NCI-H460 (cell line): ENCODE results near the gene MAST3. TPM values are rescaled to one million over a fixed set of nuclear protein-coding genes. Genes with fewer than 3 reads are reported as not detected.
A peak's percentile ranks its signal among the peaks of the same experiment; 100 is the strongest.
"Not testable (repeated sequence)": the region's sequence is repeated elsewhere in the genome, so short reads cannot be mapped to it uniquely, and the experiment has no call there.

Experiments used
- DNase-seq: peaks from one replicate; pipeline ENCODE4 v3.0.0-alpha.2; 2016; ENCODE audit warnings: low read depth; ENCODE audit errors: extremely low read depth
- total RNA-seq: library from RNA; depleted of rRNA; stranded (reverse); fragments of >200 nt; shearing (Covaris generic); gene quantifications from 2 replicates; pipeline ENCODE4 v1.2.3, GENCODE V29; 2014

The MAST3 gene
- total RNA-seq, 1 experiment from 2014 or later, result 2.1 TPM

- no peak for DNase-seq
These were observed 59.4 kb downstream of the MAST3 start for GRCh38 chr19:18156841-18157464.

DNA sequence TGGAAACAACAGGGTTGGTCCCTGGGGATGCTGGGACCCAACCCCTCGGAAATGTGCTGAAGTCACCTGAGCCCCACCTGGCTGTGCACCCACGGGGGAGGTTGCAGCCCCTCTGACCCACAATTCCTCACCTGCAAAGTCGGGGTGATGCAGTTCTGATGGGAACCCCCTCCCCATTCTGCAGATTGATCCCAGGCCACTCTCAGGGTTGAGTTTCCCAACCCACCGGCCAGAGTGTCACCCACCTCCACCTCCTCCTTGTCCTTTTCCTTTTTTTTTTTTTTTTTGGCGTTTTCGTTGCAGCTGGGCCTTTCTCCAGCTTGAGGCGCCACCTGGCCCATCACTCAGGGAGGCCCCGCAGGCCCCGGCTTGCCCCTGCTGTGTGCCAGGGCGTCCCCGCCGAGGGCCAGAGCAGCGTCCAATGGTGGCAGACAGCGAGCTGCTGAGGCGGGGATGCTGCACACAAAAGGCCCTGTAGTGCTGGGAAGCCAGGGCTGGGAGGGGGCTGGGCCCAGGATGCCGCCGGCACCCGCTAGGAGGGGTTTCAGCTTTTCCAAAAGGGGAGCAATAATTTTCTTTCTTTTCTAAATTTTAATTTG is 60.0 kb downstream of the MAST3 start:
- no peak for DNase-seq

DNA sequence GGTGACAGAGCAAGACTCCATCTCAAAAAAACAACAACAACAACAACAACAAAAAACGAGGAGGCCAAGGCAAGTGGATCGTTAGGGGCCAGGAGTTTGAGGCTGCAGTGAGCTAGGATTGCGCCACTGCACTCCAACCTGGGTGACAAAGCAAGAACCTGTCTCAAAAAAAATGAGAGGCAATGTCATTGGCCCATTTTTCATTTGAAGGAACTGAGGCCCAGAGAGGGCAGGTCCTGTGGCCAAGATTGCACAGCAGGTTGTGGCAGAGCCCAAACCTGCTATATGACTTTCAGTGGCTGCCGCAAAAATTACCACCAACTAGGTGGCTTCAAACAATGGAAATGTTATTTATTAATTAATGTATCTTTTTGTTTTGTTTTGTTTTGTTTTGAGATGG is 60.9 kb downstream of the MAST3 start:
- DNase-seq, result no peak

DNA sequence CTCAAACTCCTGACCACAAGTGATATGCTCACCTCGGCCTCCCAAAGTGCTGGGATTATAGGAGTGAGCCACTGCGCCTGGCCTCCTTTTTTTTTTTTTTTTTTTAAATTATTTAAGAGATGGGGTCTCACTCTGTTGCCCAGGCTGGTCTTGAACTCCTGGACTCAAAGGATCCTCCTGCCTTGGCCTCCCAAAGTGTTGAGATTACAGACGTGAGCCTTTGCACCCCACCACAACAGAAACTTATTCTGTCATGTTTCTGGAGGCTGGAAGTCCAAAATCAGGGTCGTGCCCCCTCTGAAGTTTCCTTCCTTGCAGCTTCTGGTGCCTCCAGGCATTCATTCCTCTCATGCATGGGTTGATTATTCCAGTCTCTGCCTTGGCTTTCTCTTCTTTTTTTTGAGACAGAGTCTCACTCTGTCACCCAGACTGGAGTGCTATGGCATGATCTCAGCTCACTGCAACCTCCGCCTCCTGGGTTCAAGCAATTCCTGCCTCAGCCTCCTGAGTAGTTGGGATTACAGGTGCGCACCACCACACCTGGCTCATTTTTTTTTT is 61.6 kb downstream of the MAST3 start:
- not testable (repeated sequence) for DNase-seq

DNA sequence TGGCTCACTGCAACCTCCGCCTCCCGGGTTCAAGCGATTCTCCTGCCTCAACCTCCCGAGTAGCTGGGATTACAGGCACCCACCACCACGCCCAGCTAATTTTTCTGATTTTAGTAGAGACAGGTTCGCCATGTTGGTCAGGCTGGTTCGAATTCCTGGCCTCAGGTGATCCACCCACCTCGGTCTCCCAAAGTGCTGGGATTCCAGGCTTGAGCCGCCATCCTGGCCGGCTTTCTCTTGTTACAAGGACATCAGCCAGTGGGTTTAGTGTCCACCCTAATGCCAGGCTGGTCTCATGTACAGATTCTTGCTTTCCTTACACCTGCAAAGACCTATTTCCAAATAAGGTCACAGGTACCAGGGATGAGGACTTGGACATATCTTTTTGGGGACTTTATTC is 62.2 kb downstream of the MAST3 start:
- DNase-seq, result no peak

DNA sequence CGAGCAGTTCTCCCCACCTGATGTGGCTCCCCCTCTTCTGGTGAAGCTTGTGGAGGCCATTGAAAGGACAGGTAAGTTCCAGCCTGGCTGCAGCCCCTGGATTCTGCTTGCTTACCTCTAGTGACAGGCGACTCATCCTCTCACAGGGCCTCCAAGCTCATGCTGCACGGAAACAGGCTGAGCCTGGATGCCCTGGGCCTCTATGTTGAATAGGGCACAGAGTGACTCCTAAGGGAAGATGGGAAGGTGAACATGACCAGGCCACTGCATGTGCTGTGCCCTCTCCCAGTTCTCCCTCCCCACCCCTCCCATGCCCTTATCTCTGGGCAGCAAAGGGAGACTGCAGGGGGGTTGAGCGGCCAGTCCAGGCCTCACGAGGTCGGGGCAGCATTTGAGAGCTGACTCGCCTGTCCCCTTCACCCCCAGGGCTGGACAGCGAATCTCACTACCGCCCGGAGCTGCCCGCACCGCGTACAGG is 63.0 kb downstream of the MAST3 start:
- no peak for DNase-seq

- peak; percentile 56 for DNase-seq
These were observed 63.5 kb downstream of the MAST3 start for GRCh38 chr19:18160971-18161635.

- DNase-seq, result no peak
These were observed 64.0 kb downstream of the MAST3 start for GRCh38 chr19:18161636-18162002.

DNA sequence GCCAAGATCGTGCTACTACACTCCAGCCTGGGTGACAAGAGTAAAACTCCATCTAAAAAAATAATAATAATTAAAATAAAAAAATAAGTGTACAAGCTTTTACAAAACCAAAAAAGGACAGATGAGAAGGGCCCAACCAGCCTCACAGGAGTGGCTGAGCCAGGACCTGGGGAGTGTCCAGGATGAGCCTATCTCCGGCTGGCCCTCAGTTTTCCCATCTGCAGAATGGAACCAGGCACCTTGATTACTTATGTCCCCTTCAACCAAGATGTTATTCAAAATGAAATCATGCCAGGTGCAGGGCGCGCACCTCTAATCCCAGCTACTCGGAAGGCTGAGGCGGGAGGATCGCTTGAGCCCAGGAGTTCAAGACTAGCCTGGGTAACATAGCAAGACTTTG is 66.5 kb downstream of the MAST3 start:
- DNase-seq, result no peak

DNA sequence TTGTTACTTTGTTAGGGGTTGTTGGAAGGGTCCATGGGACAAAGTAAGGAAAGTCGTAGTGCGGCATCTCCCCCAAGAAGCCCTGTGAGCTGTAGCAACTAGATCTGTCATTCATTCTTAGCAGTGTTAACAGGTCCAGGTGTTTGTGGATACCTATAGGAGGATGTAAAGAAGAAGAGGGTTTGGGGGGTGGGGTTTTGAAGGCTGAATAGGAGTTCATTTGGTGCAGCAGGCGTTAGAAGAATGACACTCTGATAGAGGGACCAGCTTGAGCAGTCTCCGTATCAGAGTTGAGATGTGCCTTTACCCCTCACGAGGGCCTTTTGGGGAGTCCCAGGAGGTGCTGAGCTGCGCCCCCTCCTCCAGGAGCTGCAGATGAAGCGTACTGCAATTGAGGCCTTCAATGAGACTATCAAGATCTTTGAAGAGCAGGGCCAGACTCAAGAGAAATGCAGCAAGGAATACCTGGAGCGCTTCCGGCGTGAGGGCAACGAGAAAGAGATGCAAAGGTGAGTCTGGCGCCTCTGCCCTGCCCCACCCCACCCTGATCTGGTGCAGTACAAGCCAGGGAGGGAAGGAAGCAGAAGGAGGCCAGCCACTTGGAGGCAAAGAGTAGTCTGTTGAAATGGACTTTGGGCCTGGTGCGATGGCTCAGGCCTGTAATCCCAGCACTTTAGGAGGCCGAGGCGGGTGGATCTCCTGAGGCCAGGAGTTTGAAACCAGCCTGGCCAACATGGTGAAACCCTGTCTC is 68.4 kb downstream of the MAST3 start:
- no peak for DNase-seq

- no peak for DNase-seq
These were observed 69.4 kb downstream of the MAST3 start for GRCh38 chr19:18167011-18167410.

DNA sequence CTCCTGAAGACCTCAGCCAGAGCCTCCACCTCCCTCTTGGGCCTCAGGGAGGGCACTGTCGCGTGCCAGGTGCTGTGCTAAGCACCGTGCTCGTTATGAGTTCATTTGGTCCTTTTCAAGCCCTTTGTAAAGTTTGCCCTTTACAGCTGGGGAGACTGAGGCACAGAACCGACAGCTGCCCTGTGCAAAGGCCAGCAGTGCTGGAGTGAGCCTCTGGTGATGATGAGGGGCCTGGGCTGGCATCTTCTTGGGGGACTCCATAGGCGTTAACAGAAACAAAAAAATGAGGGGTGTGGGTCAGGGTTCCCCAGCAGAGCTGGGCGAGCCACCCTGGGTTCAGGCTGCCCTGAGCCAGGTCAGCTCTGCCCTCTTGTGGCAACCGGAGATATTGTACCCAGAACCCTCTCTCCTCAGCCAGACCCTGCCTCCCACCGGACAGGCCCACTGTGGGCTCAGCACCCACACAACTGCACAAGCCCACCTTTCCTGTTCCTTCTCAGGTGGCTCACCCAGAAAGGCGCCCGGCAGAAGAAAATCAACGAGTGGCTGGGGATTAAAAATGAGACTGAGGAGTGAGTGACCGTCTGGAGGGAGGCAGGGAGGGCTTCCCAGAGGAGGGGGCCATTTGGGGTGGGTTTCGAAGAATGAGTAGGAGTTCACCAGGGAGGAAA is 70.5 kb downstream of the MAST3 start:
- DNase-seq, result no peak

DNA sequence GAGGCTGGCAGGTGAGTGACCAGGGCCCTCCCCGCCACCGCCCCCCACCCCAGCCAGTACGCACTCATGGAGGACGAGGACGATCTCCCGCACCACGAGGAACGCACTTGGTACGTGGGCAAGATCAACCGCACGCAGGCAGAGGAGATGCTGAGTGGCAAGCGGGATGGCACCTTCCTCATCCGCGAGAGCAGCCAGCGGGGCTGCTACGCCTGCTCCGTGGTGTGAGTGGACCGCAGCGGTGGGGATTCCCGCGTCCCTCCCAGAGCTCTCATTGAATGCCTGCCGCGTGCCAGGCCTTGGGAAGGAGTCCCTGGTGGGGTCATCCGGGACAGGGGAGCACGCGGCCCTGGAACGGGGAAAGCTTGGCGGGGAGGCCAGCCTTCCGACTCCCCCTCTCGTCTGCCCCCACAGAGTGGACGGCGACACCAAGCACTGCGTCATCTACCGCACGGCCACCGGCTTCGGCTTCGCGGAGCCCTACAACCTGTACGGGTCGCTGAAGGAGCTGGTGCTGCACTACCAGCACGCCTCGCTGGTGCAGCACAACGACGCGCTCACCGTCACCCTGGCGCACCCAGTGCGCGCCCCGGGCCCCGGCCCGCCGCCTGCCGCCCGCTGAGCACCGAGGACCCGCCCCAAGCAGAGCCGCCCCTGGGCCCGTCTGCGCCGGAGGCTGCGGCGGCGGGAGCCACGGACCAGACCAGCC is 71.2 kb downstream of the MAST3 start:
- no peak for DNase-seq

DNA sequence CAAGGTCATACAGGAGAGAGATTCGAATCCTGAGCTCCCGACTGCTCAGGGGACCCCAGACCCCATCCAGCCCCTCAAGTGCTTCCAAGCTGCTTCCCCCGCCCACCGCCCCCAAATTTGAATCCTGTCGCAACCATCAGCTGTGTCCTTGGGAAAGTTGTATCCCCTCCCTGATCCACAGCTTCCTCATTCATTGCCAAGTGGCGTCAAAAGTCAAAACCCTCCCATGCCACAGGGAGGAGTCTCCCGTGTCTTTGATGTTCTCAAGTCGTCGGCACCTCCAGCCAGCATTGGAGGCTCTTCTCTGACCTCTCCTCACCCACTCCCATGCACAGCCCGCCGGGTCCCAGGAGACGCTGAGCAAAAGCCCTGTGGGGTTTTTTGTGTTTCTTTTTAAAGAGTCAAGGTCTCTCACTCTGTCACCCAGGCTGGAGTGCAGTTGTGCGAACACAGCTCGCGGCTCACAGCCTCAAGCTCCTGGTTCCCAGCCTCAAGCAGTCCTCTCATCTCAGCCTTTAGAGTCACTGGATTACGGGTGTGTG is 73.2 kb downstream of the MAST3 start:
- no peak for DNase-seq

DNA sequence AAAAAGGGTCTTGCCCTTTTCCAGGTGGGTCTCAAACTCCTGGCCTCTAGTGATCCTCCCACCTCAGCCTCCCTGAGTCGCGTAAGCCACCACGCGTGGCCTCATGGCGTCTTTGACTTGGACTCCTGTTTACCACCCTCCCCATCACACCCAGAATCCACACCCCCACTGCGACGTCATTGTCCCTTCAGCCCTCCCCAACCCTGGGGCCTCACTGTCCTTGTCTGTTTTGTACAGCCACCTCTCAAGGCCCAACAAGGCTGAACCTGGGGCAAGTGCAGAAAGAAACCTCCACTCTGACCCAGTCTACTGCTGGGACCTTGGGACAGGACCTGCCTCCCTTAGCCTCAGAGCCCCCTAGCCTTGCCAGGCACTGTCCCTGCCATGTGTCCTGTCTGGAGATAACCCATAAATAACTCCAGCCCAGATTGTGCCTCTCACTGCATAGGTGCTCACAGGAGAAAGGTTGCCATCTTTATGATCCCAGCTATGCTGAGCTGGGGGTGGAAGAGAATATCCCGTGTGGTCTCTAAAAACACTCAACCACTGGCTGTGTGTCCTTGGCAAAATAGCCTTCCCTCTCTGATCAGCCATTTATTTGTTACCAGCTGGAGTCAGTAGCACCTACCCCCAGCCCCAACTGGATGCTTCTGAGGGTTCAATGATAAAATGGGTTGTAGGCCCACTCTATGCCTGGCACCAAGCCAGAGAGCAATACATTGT is 74.2 kb downstream of the MAST3 start:
- DNase-seq, result no peak

DNA sequence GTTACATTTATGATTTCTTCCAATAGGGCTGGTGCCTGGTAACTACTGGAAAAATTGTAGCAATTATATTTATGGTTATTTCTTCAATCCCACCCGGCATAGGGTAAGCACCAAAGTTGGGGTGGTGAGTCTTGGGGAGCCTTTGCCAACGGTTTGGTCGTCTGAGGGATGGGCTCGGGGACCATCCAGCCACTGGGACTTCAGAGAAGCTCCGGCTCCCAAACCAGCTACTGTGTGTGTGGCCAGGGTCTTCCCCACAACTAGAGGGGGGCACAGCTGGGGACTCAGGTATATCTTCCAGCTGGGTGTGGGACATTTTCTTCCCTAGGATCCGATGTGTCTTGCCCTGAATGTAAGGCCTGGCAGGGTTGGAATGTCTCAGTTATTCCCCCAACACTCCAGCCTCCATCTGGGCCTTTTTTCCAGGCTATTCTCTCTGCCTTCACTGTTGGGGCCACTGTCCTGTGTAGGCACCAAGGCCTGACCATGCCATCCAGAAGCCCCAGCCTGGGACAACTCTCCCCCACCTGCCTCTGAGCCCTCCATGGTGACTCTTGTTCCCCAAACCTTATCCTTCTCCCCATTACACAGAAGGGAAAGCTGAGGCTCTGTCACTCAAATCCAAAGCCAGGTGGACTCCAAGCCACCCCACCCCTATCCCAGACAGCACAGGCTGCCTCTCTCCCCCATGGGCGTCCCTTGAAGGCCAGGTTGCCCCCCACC is 74.9 kb downstream of the MAST3 start:
- DNase-seq, result no peak

GRCh38 chr19:18173054-18173571 is 75.5 kb downstream of the MAST3 start:
- DNase-seq, result no peak
